Thyroid gland (tissue), 4 donors: Measurements from ENCODE around the gene SPATA31D4. TPM values are rescaled to one million over a fixed set of nuclear protein-coding genes. Genes with fewer than 3 reads are reported as not detected.

Experiments
- DNase-seq, 2 donors: peaks; one replicate each; pipeline ENCODE4 v3.0.0-alpha.2; 2019
- H3K27ac ChIP-seq, 3 donors: fragments of 200-600 bp; sonication (generic); 1 replicate in 2 of 3; 2 replicates in 1 of 3; pipeline ENCODE4 v1.5.1; 2016 to 2019; ENCODE audit warnings: mild to moderate bottlenecking in 1 of 3, moderate library complexity in 1 of 3
- H3K27me3 ChIP-seq: fragments of 200-600 bp; sonication (generic); one replicate; pipeline ENCODE4 v1.5.1; 2019
- H3K36me3 ChIP-seq, 2 donors: fragments of 200-600 bp; sonication (generic); one replicate each; pipeline ENCODE4 v1.5.1; 2016 to 2019
- H3K4me1 ChIP-seq, 2 donors: fragments of 200-600 bp; sonication (generic); one replicate each; pipeline ENCODE4 v1.5.1; 2017 to 2019
- H3K4me3 ChIP-seq, 3 donors: fragments of 200-600 bp; sonication (generic); replicated peaks in 1 of 3; 1 replicate in 2 of 3; 2 replicates in 1 of 3; pipeline ENCODE4 v1.5.1; 2016; ENCODE audit warnings: mild to moderate bottlenecking in 1 of 3
- H3K9me3 ChIP-seq: fragments of 200-600 bp; sonication (generic); one replicate; pipeline ENCODE4 v1.5.1; 2017
- CTCF ChIP-seq, 6 experiments: fragments of 200-600 bp in 3 of 6; fragments of 450-650 bp in 3 of 6; sonication (generic) in 3 of 6; IDR thresholded peaks; one replicate each; pipeline ENCODE4 v1.5.1; 2016 to 2019; ENCODE audit warnings: antibody characterized with exemption in 6 of 6, mild to moderate bottlenecking in 2 of 6, inconsistent platforms in 1 of 6, moderate library complexity in 1 of 6
- POLR2A ChIP-seq, 2 donors: fragments of 450-650 bp; IDR thresholded peaks; one replicate each; pipeline ENCODE4 v1.6.1; 2017; ENCODE audit warnings: antibody characterized with exemption in 2 of 2, mild to moderate bottlenecking in 2 of 2, moderate library complexity in 1 of 2
- WGBS, 2 donors: methylation state at CpG; one replicate each; pipeline ENCODE4 v1.1.5; 2017; 5-methylcytosine and 5-hydroxymethylcytosine counted together
- intact Hi-C: fragments of 100-400 bp; cut with DNase I; formaldehyde crosslinking; loops from one replicate; pipeline ENCODE4 v1.15.1; 2023
- small RNA-seq: library from RNA; depleted of rRNA; stranded (forward); fragments of <200 nt; gene quantifications from one replicate; pipeline ENCODE3, GENCODE V24; 2016
- total RNA-seq, 4 donors: library from RNA; depleted of rRNA; stranded (reverse); fragments of >200 nt; gene quantifications; one replicate each; pipeline ENCODE4 v1.2.3, GENCODE V29; 2016

Gene SPATA31D4
- total RNA-seq, 4 donors from 2014 or later, result not detected

- H3K36me3 ChIP-seq, result no peaks in the 10 kb centered on the region
- H3K4me3 ChIP-seq, result no peak overlapping the region
- TF ChIP-seq POLR2A (IDR thresholded peaks at IDR 0.05), result no peak
- no peak for TF ChIP-seq CTCF (IDR thresholded peaks at IDR 0.05)
- no peak for DNase-seq
- H3K4me1 ChIP-seq, result no peaks in the 10 kb centered on the region
- no peaks in the 10 kb centered on the region for H3K27me3 ChIP-seq
- no peak overlapping the region for H3K27ac ChIP-seq
- intact Hi-C loops, result no loop called here
- H3K9me3 ChIP-seq, result no peaks in the 10 kb centered on the region
These were observed 52.3 kb downstream of the SPATA31D4 start for GRCh38 chr9:81980568-81980967.

GRCh38 chr9:81981883-81982282 is 53.7 kb downstream of the SPATA31D4 start:
- no peak for TF ChIP-seq CTCF (IDR thresholded peaks at IDR 0.05)
- no peak for TF ChIP-seq POLR2A (IDR thresholded peaks at IDR 0.05)
- intact Hi-C loops, result no loop called here
- Histone ChIP-seq H3K9me3 (no peaks in the 10 kb centered on the region), H3K4me1 (no peaks in the 10 kb centered on the region), H3K27ac (no peak overlapping the region), H3K4me3 (no peak overlapping the region), H3K27me3 (no peaks in the 10 kb centered on the region), H3K36me3 (no peaks in the 10 kb centered on the region)
- DNase-seq, result no peak
- 97 to 98% methylated on average over 4 of the region's 4 CpGs for WGBS, 2 donors

Small RNAs within 50 kb of the gene (small RNA-seq; reads per million reads assigned to genes)
- gene RF00189, result not detected
- gene RNA5SP287, result not detected

Other genes with a start within 250 kb of the SPATA31D4 start
- gene TLE1, start 238.9 kb upstream of the SPATA31D4 start, total RNA-seq, result 10 to 100 TPM; 40.7 to 91.1 (median 58.4) TPM
- gene SPATA31D3, start 15.1 kb downstream of the SPATA31D4 start, total RNA-seq, result not detected
- gene SPATA31D1, start 60.3 kb downstream of the SPATA31D4 start, total RNA-seq, result not detected